ENCODE data around the gene DLGAP4. TPM values are rescaled to one million over a fixed set of nuclear protein-coding genes. Genes with fewer than 3 reads are reported as not detected.
A peak's percentile ranks its signal among the peaks of the same experiment; 100 is the strongest.

Gene DLGAP4
- polyA plus RNA-seq, 4 donors, result 24.3 to 37.9 (median 28.3) TPM

- DNase-seq (no peak), FAIRE-seq (no peak)
- Histone ChIP-seq H3K27ac (ENCODE audit: low read depth in 1 of 3, low read length in 2 of 3) (peak overlapping the region in 1 of 3 donors; percentile 69), H3K27me3 (ENCODE audit: control insufficient read depth in 3 of 3, insufficient read depth in 3 of 3, low read length in 3 of 3) (no peaks in the 10 kb centered on the region), H3K36me3 (ENCODE audit: control insufficient read depth in 3 of 3, insufficient read depth in 2 of 3, low read depth in 1 of 3, low read length in 3 of 3) (peaks cover 6 to 72% (median 10%) of the 10 kb centered on the region in 3 donors), H3K9me3 (ENCODE audit: control insufficient read depth in 2 of 2, insufficient read depth in 1 of 2, low read depth in 1 of 2, low read length in 1 of 2) (no peaks in the 10 kb centered on the region), H3K4me1 (ENCODE audit: control insufficient read depth in 3 of 3, insufficient read depth in 2 of 3, low read depth in 1 of 3, low read length in 2 of 3) (peaks cover 0 to 11% (median 10%) of the 10 kb centered on the region in 3 donors), H3K4me3 (ENCODE audit: low read depth in 1 of 3, low read length in 3 of 3) (no peak overlapping the region)
- WGBS, 3 donors, result 71 to 89% (median 74%) methylated on average over 26 of the region's 26 CpGs
Measured at GRCh38 chr20:36499211-36499610, 193.1 kb downstream of the DLGAP4 start.

- FAIRE-seq (no peak), DNase-seq (no peak)
- no peaks in the 10 kb centered on the region for H3K27me3 ChIP-seq (ENCODE audit: control insufficient read depth in 3 of 3, insufficient read depth in 3 of 3, low read length in 3 of 3)
- no peaks in the 10 kb centered on the region for H3K9me3 ChIP-seq (ENCODE audit: control insufficient read depth in 2 of 2, insufficient read depth in 1 of 2, low read depth in 1 of 2, low read length in 1 of 2)
- H3K4me3 ChIP-seq (ENCODE audit: low read depth in 1 of 3, low read length in 3 of 3), result no peak overlapping the region
- peaks cover 0 to 11% (median 10%) of the 10 kb centered on the region in 3 donors for H3K4me1 ChIP-seq (ENCODE audit: control insufficient read depth in 3 of 3, insufficient read depth in 2 of 3, low read depth in 1 of 3, low read length in 2 of 3)
- peaks cover 6 to 74% (median 10%) of the 10 kb centered on the region in 3 donors for H3K36me3 ChIP-seq (ENCODE audit: control insufficient read depth in 3 of 3, insufficient read depth in 2 of 3, low read depth in 1 of 3, low read length in 3 of 3)
- H3K27ac ChIP-seq (ENCODE audit: low read depth in 1 of 3, low read length in 2 of 3), result peak overlapping the region in 1 of 3 donors; percentile 61
- WGBS, 3 donors, result 86 to 94% (median 91%) methylated on average over 29 to 31 of the region's 31 CpGs
Measured at GRCh38 chr20:36499723-36500501, 193.8 kb downstream of the DLGAP4 start.

GRCh38 chr20:36501367-36502006, 195.3 kb downstream of the DLGAP4 start:
- WGBS, 3 donors, result 79 to 93% (median 83%) methylated on average over 3 of the region's 3 CpGs
- DNase-seq, result no peak

GRCh38 chr20:36504295-36504694, 198.2 kb downstream of the DLGAP4 start:
- Histone ChIP-seq H3K27me3 (ENCODE audit: control insufficient read depth in 3 of 3, insufficient read depth in 3 of 3, low read length in 3 of 3) (no peaks in the 10 kb centered on the region), H3K9me3 (ENCODE audit: control insufficient read depth in 2 of 2, insufficient read depth in 1 of 2, low read depth in 1 of 2, low read length in 1 of 2) (no peaks in the 10 kb centered on the region), H3K4me1 (ENCODE audit: control insufficient read depth in 3 of 3, insufficient read depth in 2 of 3, low read depth in 1 of 3, low read length in 2 of 3) (peaks cover 0 to 2% (median 0%) of the 10 kb centered on the region in 3 donors), H3K27ac (ENCODE audit: low read depth in 1 of 3, low read length in 2 of 3) (no peak overlapping the region), H3K36me3 (ENCODE audit: control insufficient read depth in 3 of 3, insufficient read depth in 2 of 3, low read depth in 1 of 3, low read length in 3 of 3) (peaks cover 0 to 57% (median 12%) of the 10 kb centered on the region in 3 donors), H3K4me3 (ENCODE audit: low read depth in 1 of 3, low read length in 3 of 3) (no peak overlapping the region)
- no peak for FAIRE-seq
- DNase-seq, result no peak
- WGBS, 3 donors, result 81 to 93% (median 91%) methylated on average over 4 of the region's 4 CpGs

More at GRCh38 chr20:36501367-36502006, 195.3 kb downstream of the DLGAP4 start:
- FAIRE-seq, result no peak
- peaks cover 6 to 74% (median 12%) of the 10 kb centered on the region in 3 donors for H3K36me3 ChIP-seq (ENCODE audit: control insufficient read depth in 3 of 3, insufficient read depth in 2 of 3, low read depth in 1 of 3, low read length in 3 of 3)
- no peaks in the 10 kb centered on the region for H3K27me3 ChIP-seq (ENCODE audit: control insufficient read depth in 3 of 3, insufficient read depth in 3 of 3, low read length in 3 of 3)
- no peak overlapping the region for H3K4me3 ChIP-seq (ENCODE audit: low read depth in 1 of 3, low read length in 3 of 3)
- no peak overlapping the region for H3K27ac ChIP-seq (ENCODE audit: low read depth in 1 of 3, low read length in 2 of 3)
- H3K9me3 ChIP-seq (ENCODE audit: control insufficient read depth in 2 of 2, insufficient read depth in 1 of 2, low read depth in 1 of 2, low read length in 1 of 2), result no peaks in the 10 kb centered on the region
- H3K4me1 ChIP-seq (ENCODE audit: control insufficient read depth in 3 of 3, insufficient read depth in 2 of 3, low read depth in 1 of 3, low read length in 2 of 3), result peaks cover 0 to 11% (median 10%) of the 10 kb centered on the region in 3 donors

- no peaks in the 10 kb centered on the region for H3K4me1 ChIP-seq (ENCODE audit: control insufficient read depth in 3 of 3, insufficient read depth in 2 of 3, low read depth in 1 of 3, low read length in 2 of 3)
- peaks cover 0 to 46% (median 2%) of the 10 kb centered on the region in 3 donors for H3K36me3 ChIP-seq (ENCODE audit: control insufficient read depth in 3 of 3, insufficient read depth in 2 of 3, low read depth in 1 of 3, low read length in 3 of 3)
- H3K9me3 ChIP-seq (ENCODE audit: control insufficient read depth in 2 of 2, insufficient read depth in 1 of 2, low read depth in 1 of 2, low read length in 1 of 2), result no peaks in the 10 kb centered on the region
- FAIRE-seq (no peak), DNase-seq (no peak)
- WGBS, 3 donors, result 33 to 52% (median 50%) methylated on average over 1 of the region's 1 CpG
- H3K27ac ChIP-seq (ENCODE audit: low read depth in 1 of 3, low read length in 2 of 3), result no peak overlapping the region
- H3K27me3 ChIP-seq (ENCODE audit: control insufficient read depth in 3 of 3, insufficient read depth in 3 of 3, low read length in 3 of 3), result no peaks in the 10 kb centered on the region
- no peak overlapping the region for H3K4me3 ChIP-seq (ENCODE audit: low read depth in 1 of 3, low read length in 3 of 3)
Measured at GRCh38 chr20:36506253-36506652, 200.1 kb downstream of the DLGAP4 start.

- Histone ChIP-seq H3K9me3 (ENCODE audit: control insufficient read depth in 2 of 2, insufficient read depth in 1 of 2, low read depth in 1 of 2, low read length in 1 of 2) (no peaks in the 10 kb centered on the region), H3K4me3 (ENCODE audit: low read depth in 1 of 3, low read length in 3 of 3) (no peak overlapping the region), H3K36me3 (ENCODE audit: control insufficient read depth in 3 of 3, insufficient read depth in 2 of 3, low read depth in 1 of 3, low read length in 3 of 3) (peaks cover 0 to 46% (median 2%) of the 10 kb centered on the region in 3 donors), H3K27ac (ENCODE audit: low read depth in 1 of 3, low read length in 2 of 3) (no peak overlapping the region), H3K4me1 (ENCODE audit: control insufficient read depth in 3 of 3, insufficient read depth in 2 of 3, low read depth in 1 of 3, low read length in 2 of 3) (no peaks in the 10 kb centered on the region), H3K27me3 (ENCODE audit: control insufficient read depth in 3 of 3, insufficient read depth in 3 of 3, low read length in 3 of 3) (no peaks in the 10 kb centered on the region)
- FAIRE-seq (no peak), DNase-seq (no peak)
- 95 to 96% (median 95%) methylated on average over 6 of the region's 6 CpGs for WGBS, 3 donors
Measured at GRCh38 chr20:36507746-36508145, 201.6 kb downstream of the DLGAP4 start.

GRCh38 chr20:36519012-36519719, 213.0 kb downstream of the DLGAP4 start:
- WGBS, 3 donors, result 90 to 92% (median 91%) methylated on average over 17 of the region's 17 CpGs
- DNase-seq (no peak), FAIRE-seq (no peak)
- Histone ChIP-seq H3K9me3 (ENCODE audit: control insufficient read depth in 2 of 2, insufficient read depth in 1 of 2, low read depth in 1 of 2, low read length in 1 of 2) (no peaks in the 10 kb centered on the region), H3K4me1 (ENCODE audit: control insufficient read depth in 3 of 3, insufficient read depth in 2 of 3, low read depth in 1 of 3, low read length in 2 of 3) (no peaks in the 10 kb centered on the region), H3K36me3 (ENCODE audit: control insufficient read depth in 3 of 3, insufficient read depth in 2 of 3, low read depth in 1 of 3, low read length in 3 of 3) (peaks cover 0 to 45% (median 10%) of the 10 kb centered on the region in 3 donors), H3K27me3 (ENCODE audit: control insufficient read depth in 3 of 3, insufficient read depth in 3 of 3, low read length in 3 of 3) (no peaks in the 10 kb centered on the region), H3K4me3 (ENCODE audit: low read depth in 1 of 3, low read length in 3 of 3) (no peak overlapping the region), H3K27ac (ENCODE audit: low read depth in 1 of 3, low read length in 2 of 3) (no peak overlapping the region)

GRCh38 chr20:36519944-36520343, 213.8 kb downstream of the DLGAP4 start:
- no peaks in the 10 kb centered on the region for H3K27me3 ChIP-seq (ENCODE audit: control insufficient read depth in 3 of 3, insufficient read depth in 3 of 3, low read length in 3 of 3)
- no peak overlapping the region for H3K27ac ChIP-seq (ENCODE audit: low read depth in 1 of 3, low read length in 2 of 3)
- DNase-seq (no peak), FAIRE-seq (no peak)
- H3K9me3 ChIP-seq (ENCODE audit: control insufficient read depth in 2 of 2, insufficient read depth in 1 of 2, low read depth in 1 of 2, low read length in 1 of 2), result no peaks in the 10 kb centered on the region
- no peaks in the 10 kb centered on the region for H3K4me1 ChIP-seq (ENCODE audit: control insufficient read depth in 3 of 3, insufficient read depth in 2 of 3, low read depth in 1 of 3, low read length in 2 of 3)
- no peak overlapping the region for H3K4me3 ChIP-seq (ENCODE audit: low read depth in 1 of 3, low read length in 3 of 3)
- H3K36me3 ChIP-seq (ENCODE audit: control insufficient read depth in 3 of 3, insufficient read depth in 2 of 3, low read depth in 1 of 3, low read length in 3 of 3), result peaks cover 0 to 49% (median 10%) of the 10 kb centered on the region in 3 donors
- 88 to 91% (median 88%) methylated on average over 2 of the region's 2 CpGs for WGBS, 3 donors
